HG03469 (cell line): ENCODE data around the gene PHF21B.
"Not testable (repeated sequence)": the region's sequence is repeated elsewhere in the genome, so short reads cannot be mapped to it uniquely, and the experiment has no call there.

ENCODE experiments used
- ATAC-seq: cut with Tn5 transposase; IDR thresholded peaks from one replicate; pipeline ENCODE4 v1.9.1; 2021; ENCODE audit warnings: mild to moderate bottlenecking, moderate library complexity, moderate number of reproducible peaks; ENCODE audit not compliant: unreplicated experiment

Gene PHF21B

DNA sequence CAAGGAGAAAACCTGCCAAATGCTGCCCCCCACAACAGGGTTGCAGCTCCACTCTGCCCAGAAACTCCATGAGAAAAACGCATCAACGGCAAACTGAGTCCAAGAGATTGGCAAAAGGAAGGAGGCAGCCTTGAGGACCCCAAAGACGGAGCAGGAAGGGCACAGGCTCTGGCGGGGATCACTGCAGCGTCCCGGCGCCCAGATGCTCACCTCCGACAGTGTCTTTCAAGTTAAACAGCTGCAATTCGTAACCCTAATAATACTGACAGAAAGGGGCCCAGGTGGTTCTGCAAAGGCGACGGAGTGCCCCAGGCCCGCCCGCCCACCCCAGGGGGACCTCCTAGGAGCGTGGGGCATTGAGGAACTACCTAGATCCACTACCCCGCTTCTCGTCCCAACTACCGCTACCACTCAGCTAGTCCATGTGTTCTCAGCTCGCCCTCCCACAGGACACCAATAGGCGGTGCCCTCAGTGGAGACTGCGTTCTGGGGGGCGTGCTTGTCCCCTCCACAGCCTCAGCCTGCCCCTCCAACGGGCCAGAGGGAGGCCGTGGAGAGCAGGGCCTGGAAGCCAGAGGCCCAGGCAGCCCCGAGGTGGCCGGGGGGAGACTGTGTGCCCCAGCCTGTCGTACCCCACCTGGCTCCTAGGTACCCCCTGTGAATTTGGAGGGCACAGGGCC lies 127.4 kb downstream of the PHF21B start:
- ATAC-seq = no peak

- no peak for ATAC-seq
These were observed 128.2 kb downstream of the PHF21B start for GRCh38 chr22:44881624-44882023.

DNA sequence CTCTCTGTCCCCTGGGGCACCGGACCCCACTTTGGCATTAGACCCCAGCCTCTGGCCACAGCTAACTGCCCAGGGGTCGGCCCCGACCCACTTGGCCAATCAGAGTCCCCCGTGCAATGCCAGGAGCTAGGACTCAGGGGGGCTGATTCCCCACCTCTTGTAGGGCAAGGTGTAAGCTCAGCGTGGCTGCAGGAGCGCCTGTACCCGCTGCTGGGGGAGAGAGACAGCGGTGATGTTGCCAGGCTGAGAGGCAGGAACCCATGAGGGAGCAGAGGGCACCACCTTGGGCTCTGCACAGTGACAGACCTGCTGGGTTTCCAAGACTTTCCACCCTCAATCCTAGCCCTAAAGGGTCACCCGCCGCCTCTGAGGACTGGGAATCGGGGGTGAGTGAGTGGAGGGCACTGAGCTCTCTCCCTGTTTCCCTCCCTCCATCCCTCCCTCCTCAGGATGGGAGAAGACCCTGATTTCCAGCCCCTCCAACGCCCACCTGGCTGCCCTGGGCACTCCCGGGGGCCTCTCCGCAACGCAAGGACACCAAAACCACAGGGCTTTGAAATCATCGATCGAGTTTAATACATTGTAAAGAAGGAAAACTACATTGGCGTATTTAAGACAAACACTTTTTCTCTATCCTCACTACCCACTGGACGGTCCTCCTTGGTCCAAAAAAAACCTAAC lies 129.1 kb downstream of the PHF21B start:
- ATAC-seq = no peak

DNA sequence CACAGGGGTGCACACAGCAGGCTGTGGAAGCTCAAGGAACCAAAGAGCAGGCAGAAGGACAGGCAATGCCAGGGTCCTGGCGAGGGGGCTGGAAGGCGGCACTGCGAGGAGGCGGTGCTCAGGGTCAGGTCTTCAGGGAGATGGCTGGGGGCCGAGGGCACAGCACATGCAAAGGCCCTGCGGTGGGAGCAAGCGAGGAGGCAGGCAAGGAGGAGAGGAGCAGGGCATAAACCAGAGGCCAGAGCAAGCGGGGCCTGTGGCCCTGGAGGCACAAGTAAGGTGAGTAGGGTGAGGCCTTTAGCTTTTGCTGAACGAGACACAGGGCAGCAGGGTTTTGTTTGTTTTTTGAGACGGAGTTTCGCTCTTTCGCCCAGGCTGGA lies 130.5 kb downstream of the PHF21B start:
- ATAC-seq = no peak

GRCh38 chr22:44878483-44879300 lies 131.1 kb downstream of the PHF21B start:
- ATAC-seq = no peak

- ATAC-seq = no peak
These were observed 132.9 kb downstream of the PHF21B start for GRCh38 chr22:44876921-44877320.

GRCh38 chr22:44871782-44872181 lies 138.0 kb downstream of the PHF21B start:
- ATAC-seq = no peak

DNA sequence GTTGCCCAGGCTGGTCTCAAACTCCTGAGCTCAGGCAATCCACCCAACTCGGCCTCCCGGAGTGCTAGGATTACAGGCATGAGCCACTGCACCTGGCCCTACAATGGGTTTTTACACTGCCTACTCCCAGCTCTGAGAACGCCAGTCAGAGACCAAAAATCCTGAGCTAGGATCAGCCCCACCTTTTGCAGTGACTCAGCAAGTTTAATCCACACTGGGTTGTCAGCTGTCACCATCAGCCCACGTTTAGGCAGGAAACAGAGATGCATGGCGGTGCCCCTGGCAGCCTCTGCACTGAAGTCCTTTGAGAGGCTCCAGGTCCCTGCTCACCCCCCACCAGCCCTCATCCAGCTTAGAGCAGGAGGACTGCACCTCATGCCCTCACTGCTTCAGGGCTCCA lies 139.8 kb downstream of the PHF21B start:
- ATAC-seq = no peak

- ATAC-seq = no peak
These were observed 140.6 kb downstream of the PHF21B start for GRCh38 chr22:44869196-44869595.

GRCh38 chr22:44865193-44866057 lies 144.4 kb downstream of the PHF21B start:
- no peak for ATAC-seq

DNA sequence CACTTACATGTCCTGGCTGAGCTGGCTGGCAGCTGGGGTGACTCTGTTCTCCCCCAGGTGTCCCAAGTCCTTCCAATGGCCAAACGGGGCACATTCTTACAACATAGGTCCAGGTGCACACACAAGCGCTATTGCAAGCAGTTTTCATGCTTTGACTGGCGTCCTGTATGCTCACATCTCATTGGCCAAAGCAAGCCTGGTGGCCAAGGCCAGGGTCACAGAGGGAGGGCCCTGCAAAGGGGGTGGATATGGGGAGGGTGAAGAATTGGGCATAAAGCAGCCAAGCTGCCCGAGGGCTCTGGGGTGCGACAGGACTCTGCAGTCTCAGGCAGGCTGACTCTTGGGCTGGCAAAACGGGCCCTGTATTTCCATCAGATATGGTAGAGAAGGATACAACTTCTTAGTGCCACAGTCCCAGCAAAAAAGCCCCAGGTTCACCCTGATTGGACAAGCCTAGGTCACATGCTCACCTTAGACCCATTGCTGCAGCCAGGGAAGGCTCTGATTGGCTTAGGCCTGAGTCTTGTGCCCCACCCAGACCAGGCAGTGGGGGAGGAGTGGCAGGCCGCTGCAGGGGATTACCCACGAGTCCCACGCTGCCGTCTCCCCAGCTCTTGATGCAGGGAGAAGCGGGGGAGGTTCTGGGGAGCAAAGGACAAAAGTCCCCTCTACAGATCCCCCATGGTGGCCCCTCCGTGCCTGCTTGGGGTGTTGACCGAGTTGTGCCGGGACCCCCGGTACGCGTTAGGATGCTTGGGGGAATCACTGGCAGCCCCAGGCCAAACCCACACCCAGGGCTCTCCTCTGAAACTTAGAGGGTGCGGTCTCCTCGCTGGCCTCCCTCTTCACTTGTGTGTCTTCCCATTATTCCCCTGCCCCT lies 146.6 kb downstream of the PHF21B start:
- ATAC-seq = no peak

DNA sequence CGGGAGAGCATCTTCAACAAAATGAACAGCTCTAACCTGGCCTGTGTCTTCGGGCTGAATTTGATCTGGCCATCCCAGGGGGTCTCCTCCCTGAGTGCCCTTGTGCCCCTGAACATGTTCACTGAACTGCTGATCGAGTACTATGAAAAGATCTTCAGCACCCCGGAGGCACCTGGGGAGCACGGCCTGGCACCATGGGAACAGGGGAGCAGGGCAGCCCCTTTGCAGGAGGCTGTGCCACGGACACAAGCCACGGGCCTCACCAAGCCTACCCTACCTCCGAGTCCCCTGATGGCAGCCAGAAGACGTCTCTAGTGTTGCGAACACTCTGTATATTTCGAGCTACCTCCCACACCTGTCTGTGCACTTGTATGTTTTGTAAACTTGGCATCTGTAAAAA lies 147.5 kb downstream of the PHF21B start:
- no peak for ATAC-seq

DNA sequence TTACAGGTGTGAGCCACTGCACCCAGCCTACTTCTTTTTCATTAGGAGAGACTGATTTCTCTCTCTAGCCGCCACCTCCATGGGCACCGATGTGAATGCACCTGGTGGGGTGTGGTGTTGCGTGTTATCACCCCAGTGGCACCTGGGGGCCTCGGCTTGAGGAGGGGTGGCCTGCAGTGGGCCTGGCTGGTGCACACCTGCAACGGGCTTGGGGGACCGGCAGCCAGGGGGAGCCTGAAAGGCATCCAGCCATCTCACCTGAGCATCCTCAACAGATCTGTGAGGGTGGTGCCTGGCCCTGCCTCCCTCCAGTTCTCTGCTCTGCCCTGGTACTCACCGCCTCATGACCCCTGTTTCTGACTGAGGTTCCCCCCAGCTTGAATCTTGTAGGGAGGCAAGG lies 148.6 kb downstream of the PHF21B start:
- ATAC-seq = no peak

DNA sequence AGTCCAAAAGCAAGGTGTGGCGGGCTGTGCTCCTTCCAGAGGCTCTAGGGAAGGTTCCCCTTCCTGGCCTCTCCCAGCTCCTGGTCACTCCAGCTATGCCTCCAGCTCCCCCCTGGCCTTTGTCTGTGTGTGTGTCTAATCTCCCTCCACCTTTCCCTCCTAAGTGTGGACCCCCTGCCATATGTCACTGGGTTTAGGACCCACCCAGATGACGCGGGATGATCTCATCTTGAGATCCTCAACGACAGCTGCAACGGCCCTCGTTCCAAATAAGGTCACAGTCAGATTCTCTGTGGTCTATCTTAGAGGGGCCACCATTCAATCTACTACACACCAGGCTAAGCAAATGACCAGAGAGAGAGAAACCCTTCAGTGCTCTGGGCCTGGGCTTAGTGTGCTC lies 149.5 kb downstream of the PHF21B start:
- ATAC-seq = no peak

DNA sequence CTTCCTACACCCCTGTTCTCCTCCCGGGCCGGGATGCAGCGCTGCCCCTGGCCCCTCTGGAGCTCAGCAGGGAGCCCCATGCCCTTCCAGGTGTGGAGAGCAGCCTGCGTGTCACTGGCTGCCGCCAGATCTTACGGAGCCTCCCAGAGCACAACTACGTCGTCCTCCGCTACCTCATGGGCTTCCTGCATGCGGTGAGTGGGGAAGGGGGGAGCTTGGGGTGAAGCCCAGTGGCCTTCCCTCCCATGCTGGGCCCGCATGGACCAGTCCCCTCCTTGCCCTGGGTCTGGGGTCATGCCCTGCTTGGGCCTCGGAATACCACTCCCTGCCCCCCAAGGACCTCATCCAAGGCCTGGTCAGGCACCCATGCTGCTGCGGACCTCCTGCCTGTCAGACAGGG lies 150.2 kb downstream of the PHF21B start:
- no peak for ATAC-seq

DNA sequence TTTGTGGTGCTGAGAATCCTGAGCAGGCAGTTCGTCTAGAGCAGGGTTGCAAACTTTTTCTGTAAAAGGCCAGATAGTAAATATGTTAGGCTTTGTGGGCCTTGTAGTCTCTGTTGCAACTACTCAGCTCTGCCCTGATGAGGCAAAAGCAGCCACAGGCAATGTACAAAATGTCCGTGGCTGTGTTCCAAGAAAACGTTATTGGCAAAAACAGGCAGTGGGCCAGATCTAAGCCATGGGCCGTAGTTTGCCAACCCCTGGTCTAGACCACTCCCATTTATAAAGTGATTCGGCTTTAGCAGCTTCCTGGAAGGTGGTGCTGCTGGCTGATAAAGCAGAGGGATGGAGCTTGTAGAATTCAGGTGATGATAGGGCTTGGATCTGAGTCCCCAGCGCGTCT lies 151.0 kb downstream of the PHF21B start:
- ATAC-seq = not testable (repeated sequence)

- ATAC-seq = no peak
These were observed 153.9 kb downstream of the PHF21B start for GRCh38 chr22:44855855-44856254.

DNA sequence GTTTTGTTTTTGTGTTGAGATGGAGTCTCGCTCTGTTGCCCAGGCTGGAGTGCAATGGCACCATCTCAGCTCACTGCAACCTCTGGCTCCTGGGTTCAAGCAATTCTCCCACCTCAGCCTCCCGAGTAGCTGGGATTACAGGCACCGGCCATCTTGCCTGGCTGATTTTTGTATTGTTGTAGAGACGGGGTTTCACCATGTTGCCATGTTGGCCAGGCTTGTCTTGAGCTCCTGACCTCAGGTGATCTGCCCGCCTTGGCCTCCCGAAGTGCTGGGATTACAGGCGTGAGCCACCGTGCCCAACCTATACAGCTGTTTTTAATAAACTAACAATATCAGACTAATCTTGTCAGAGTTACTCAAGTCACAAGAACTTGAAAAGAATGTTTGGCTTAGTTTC lies 155.2 kb downstream of the PHF21B start:
- not testable (repeated sequence) for ATAC-seq

DNA sequence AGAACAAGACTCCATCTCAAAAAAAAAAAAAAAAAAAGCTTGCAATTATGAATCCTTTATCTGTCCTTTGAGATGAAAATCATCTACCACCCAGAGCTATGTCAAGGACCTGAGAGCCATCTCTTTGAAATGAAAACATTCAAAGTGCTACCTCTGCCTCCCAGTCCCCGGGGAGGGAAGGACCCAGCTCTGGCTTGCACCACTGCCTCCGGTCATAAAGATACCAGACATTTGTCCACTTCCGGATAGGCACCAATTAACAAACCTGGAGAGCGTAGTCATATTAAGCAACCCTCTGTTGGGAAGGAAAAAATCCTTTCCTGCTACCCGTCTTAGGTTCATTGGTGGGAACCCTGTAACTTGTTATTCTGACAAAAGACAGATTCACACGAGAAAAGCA lies 158.9 kb downstream of the PHF21B start:
- ATAC-seq = no peak
